ENCODE measurements around the gene ISYNA1.

DNA sequence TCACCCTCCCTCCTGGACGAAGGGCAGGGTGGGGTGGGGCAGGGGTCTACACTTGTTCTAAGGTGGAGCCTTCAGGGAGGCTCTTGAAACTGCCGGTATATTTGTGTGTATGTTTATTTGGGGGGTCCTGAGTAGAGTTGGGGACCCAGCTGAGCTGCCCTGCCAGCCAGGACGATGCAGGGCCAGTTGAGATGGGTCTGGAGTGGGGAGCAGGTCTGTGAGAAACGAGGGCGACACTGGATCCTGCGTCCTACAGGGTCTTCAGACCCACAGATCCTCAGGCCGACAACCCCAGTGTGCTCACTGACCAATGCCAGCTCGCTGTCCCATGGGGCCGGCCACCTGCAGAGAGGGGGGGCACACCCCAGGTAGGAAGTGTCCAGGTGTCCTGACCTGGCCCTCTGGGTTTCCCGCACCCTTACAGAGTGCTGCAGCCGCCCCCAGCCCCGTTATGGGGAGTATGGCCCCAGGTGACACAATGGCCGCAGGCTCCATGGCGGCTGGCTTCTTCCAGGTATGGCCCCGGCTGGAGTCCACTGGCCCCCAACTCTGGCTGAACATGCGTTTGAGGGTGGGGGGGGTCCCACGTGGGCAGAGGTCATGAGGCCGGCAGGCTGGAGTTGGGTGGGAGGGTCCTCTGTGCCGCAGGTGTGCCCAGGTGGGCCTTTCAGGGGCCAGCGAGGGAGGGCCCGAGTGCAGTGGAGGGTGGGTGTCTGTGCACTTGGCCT, 7.4 kb downstream of the ISYNA1 start:
- TF ChIP-seq, protein P1, sequence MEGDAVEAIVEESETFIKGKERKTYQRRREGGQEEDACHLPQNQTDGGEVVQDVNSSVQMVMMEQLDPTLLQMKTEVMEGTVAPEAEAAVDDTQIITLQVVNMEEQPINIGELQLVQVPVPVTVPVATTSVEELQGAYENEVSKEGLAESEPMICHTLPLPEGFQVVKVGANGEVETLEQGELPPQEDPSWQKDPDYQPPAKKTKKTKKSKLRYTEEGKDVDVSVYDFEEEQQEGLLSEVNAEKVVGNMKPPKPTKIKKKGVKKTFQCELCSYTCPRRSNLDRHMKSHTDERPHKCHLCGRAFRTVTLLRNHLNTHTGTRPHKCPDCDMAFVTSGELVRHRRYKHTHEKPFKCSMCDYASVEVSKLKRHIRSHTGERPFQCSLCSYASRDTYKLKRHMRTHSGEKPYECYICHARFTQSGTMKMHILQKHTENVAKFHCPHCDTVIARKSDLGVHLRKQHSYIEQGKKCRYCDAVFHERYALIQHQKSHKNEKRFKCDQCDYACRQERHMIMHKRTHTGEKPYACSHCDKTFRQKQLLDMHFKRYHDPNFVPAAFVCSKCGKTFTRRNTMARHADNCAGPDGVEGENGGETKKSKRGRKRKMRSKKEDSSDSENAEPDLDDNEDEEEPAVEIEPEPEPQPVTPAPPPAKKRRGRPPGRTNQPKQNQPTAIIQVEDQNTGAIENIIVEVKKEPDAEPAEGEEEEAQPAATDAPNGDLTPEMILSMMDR (IDR thresholded peaks at IDR 0.05): no peak
- TF ChIP-seq POLR2A (IDR thresholded peaks at IDR 0.05): no peak

Measured in heart left ventricle (tissue), 13 donors.